ENCODE results near the gene CKAP2L. TPM values are rescaled to one million over a fixed set of nuclear protein-coding genes. Genes with fewer than 3 reads are reported as not detected.

CKAP2L gene
- 0.23 and 0.77 TPM in 2 replicates for total RNA-seq

GRCh38 chr2:112764071-112765044 lies at the start of gene CKAP2L:
Gene CKAP2L, minus strand, starts transcription at chr2:112764609. Its CDS starts 11 bp downstream, at chr2:112764598.

GRCh38 chr2:112784199-112785189 lies 20.1 kb upstream of the CKAP2L start, which contains the start of gene IL1A:
Gene IL1A, minus strand, starts transcription at chr2:112784493. Its CDS starts 723 bp downstream, at chr2:112783770.

GRCh38 chr2:112720785-112721184 lies 43.6 kb downstream of the CKAP2L start, which contains the start of gene NT5DC4:
Gene NT5DC4, plus strand, starts transcription at chr2:112721020. Its CDS starts 60 bp downstream, at chr2:112721080.

Other genes starting within 250 kb of the CKAP2L start
- 6.3 and 7.2 TPM in 2 replicates for gene POLR1B, start 222.1 kb downstream of the CKAP2L start, total RNA-seq
- gene CHCHD5, start 180.0 kb downstream of the CKAP2L start, total RNA-seq: 8.8 and 33.1 TPM in 2 replicates
- gene SLC20A1, start 118.7 kb downstream of the CKAP2L start, total RNA-seq: 29.5 and 48.3 TPM in 2 replicates
- gene NT5DC4, start 43.6 kb downstream of the CKAP2L start, total RNA-seq: not detected in 2 replicates
- under 0.01 TPM in 1 of 2 replicates, not detected in the other for gene IL1A, start 19.9 kb upstream of the CKAP2L start, total RNA-seq
- 0.09 and 1.9 TPM in 2 replicates for gene IL1B, start 72.2 kb upstream of the CKAP2L start, total RNA-seq
- not detected in 2 replicates for gene IL37, start 146.6 kb upstream of the CKAP2L start, total RNA-seq
- not detected in 2 replicates for gene IL36G, start 213.4 kb upstream of the CKAP2L start, total RNA-seq
- gene IL36A, start 240.8 kb upstream of the CKAP2L start, total RNA-seq: not detected in 2 replicates